Activated CD4-positive, alpha-beta T cell treated with anti-CD3 and anti-CD28 coated beads for 48 hours (primary cell): ENCODE measurements around the gene TRAF3.
"Not testable (repeated sequence)": the region's sequence is repeated elsewhere in the genome, so short reads cannot be mapped to it uniquely, and the experiment has no call there.

Source experiments
- DNase-seq: peaks from one replicate; pipeline ENCODE4 v3.0.0-alpha.2; 2020

TRAF3 gene

DNA sequence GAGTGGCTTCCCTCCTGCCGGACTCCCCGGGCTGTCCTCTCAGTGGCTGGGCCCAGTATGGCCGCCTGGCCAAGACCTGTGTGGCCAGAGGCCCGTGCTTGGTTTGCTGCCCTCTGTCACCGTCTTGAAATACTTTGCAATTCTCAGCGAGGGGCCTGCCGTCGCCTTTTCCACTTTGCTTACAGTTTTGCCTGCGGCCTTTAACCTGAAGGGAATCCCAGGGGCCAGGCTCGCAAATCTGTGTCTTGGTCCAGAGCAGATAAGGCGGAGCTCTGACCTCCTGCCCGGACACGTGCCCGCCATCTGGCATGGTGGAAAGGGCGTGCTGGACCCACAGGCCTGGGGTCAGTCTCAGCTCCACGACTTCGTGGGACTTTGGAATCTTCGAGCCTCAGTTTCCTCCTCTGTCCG is 134.3 kb downstream of the TRAF3 start:
- no peak for DNase-seq

DNA sequence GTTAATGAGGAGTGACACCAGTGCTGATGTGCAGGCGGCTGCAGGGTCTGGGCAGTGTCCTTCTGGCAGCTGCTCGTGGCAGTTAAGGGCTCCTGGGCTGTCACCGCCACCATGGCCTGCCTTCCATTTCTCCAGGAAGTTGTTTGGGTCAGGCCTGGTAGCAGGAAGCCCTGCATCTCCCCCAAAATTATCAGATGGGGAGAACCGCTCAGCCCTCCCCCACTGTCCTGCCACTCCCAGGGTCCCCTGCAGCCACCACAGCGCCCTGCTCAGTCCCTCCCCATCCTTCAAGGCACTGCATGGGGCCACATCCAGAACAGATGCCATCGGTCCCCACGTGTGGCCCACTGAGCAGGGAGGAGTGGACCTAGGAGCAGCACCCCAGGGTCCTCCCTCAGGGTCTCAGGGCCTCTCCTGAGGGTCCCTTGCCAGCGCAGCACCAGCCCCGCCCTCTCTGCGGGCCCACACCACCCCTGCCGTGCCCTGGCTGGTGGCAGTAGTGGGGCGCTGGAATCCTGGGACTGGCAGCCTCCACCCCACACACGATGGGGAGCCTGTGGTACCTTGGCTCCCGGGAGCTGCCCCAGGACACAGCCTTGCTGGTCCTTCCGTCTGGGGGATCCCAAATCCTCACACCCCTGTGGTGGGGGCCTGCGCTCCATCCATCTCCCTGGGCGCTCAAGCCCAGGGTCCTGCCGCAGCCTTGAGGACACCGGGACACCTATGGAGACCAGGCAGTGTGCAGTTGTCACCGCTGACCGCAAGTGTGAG is 134.9 kb downstream of the TRAF3 start:
- DNase-seq = no peak

DNA sequence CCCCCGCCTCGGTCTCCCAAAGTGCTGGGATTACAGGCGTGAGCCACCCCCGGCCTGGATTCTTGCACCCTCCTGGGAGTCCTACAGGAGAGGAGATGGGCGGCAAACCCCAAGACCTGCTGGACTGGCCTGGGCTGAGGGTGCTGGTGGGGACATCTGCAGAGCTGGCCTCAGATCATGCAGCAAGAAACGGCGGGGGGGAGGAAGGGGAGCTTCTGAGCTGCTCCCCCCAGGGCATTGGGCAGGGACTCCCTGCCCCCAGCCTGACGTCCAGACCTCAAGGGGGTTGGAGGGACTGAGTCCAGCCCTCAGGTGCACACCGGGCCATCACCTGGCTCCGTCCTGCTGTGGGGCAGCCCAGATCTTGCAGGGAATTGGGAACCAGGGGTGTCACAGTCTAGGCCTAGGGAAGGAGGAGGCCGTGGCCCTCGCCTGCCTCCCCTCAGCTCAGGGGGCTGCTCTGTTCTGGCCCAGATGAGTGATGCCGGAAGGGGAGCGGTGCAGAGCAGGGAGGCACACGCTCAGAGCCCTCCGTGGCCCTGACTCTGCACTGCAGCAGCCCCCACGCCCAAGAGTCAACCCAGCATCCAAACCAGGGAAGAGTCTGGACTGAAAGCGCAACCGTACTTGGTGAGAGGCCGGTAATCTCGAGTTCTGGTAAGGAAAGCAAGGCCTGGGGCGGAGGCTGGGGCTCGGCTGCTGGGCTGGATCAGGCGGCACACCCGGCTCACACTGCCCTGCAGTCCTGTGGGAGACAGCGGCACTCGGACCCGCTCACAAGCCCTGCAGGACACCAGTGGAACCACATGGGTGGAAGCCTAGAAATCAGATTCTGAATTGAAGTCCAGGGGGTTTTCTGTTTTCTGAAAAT is 136.3 kb downstream of the TRAF3 start:
- DNase-seq = no peak

DNA sequence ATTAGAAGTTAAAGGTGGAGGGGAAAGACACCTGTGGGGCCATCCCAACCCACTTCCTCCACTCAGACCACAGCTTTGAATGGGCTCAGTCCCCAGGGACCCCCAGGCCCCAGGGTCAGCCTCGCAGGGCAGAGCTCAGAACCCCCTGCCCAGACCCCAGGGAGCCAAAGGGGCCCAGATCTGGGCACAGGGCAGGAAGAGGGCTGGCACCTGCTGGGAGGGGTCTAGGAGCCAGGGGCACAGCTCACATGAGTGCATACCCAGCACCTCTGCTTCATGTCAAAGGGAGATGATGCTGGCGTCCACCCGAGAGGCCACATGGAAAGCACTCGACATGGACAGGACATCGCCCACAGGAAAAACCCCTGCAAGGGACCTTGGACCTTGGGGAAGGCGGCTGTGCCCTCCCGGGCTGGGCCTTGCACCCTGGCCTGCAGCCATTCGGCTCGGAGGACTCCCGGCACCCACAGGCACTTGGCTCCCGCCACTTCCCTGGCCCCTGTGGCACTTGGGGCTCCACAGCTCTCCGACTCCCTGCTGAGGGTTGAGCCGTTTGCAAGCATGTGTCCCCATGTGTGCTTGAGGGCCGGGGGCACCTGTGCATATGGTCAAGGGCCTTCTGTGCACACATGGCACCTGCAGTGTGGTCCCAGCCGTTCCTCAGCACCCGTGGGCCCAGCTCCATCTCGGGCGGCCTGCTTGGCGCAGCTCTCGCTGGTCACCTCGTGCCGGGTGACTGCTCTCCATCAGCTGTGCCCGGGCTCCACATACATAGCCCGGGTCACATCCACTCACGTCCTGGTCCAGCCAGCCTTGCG is 137.4 kb downstream of the TRAF3 start:
- no peak for DNase-seq

DNA sequence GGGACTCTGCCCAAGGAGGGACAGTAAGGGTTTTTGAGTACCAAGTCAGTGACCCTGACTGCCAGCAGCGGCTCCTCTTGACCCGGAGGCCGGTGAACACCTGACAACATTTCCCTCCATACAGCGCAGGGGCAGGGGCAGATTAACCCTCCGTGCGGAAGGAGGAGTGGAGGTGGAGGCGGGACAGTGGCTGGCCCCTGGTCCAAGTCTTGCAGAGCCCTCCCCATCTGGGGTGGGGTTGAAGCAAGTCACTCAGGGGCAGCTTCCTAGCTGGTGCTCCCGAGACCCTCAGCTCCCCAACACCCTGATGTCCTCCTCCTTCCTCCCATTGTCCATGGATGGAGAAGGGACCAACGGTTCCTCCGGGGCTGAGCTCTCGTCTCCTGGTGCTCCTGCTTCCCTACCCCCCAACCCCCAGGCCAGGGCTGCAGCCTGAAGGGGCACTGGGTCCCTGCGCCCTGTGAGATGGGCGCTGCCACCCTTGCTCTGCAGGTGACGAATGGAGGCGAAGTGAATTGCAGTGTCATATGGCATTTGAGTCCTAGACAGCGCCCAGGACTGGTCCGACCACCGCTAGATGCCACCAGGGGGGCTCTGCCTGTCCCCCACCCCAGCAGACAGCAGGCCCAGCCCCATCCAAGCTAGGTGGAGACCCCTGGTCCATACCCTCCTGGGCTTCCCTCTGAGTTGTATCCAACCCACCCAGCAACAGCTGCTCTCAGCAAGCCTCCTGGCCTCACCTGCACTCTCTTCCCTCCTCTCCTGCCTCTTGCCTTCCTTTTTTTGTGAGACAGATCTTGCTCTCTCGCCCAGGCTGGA is 138.3 kb downstream of the TRAF3 start:
- DNase-seq = no peak

DNA sequence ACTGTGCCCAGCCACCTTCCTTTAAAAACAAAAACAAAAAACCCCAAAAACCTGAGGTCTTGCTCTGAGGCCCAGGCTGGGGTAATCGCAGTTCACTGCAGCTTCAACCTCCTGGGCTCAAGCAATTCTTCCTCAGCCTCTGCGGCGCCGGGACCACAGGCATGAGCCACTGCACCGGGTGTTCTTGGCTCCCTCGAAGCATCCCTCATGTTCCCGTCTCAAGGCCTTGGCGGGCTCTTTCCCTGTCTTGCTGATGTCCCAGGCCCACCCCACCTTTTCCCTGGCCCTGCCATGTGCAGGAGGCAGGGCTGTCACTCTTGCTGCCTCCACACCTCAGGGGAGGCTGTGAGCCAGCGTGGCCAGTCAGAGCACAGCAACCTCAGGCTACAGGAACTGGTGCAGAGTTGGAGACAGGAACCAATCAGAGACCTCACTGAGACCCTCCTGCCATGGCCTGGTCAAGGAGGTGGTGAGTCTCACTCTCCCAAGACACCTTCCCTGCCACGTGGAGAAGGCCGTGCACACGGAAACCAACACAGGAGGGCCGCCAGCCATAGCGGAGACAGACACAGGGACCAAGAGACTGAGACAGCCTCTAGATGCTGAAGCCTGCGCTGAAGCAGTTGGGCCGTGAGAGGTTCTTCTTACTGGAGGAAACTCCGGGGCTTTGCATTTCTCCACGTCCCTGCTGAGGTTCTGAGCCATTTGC is 139.3 kb downstream of the TRAF3 start:
- DNase-seq = no peak

DNA sequence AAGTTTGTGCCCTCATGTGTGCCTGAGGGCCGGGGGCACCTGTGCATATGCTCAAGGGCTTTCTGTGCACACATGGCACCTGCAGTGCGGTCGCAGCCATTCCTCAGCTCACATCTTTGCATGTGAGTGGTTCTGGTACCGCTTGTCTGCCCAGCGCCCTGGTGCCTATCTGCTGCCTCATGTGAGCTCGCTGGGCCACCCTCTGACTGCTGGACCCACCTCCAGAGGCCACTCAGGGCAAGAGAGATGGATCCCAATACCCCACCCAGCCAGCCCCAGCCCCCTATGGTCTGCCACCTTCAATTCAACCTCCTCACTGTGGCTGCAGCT is 139.8 kb downstream of the TRAF3 start:
- DNase-seq = no peak

DNA sequence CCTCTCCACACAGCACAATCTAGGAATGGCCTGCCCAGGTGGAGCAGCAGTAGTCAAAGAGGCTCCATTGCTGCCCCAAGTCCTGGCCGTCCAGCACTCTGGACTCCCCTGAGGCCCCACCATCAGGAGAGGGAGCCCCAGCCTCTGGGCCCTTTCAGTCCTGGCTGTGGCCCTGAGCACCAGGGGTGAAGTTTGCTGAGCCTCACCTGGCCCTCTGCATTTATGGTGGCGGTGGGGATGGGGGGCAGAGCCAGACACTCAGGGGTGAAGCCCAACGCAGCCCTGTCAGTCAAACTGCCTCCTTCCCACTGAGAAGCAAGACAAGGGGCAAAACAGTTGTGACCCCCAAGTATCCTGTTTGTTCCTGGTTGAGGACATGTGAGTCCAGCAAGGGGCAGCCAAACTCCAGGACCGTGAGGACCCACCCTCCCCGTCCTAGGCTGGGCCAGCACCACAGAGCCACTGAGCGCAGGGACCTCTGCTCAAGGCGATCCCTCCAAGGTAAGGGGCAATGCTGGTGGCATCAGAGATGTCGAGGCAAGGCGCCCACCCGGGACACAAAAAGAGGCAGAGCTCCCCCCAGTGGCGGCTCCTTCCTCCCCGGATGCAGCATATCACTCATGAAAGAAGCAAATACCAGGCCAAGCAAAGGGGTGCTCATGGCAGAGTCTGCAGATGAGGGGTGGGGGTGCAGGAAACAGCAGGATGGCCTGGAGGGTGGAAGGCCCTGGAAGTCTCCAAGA is 140.4 kb downstream of the TRAF3 start:
- DNase-seq = peak; percentile 75

DNA sequence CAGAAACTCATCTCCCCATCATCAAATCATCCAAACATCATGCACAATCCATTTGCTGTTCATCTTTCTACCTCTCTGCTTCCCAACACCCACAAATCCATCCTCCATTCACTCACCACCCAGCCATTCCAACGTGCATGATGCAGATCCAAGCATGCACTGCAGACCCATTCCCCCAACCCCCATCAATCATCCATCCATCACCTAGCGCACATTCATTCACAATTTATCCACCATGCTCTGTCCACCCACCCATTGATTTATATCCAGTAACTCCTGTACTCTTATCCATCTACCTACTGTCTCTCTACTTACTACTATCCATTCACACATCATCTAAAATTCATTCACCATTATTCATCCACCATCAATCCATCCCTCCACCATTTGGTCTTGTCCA is 141.2 kb downstream of the TRAF3 start:
- no peak for DNase-seq

DNA sequence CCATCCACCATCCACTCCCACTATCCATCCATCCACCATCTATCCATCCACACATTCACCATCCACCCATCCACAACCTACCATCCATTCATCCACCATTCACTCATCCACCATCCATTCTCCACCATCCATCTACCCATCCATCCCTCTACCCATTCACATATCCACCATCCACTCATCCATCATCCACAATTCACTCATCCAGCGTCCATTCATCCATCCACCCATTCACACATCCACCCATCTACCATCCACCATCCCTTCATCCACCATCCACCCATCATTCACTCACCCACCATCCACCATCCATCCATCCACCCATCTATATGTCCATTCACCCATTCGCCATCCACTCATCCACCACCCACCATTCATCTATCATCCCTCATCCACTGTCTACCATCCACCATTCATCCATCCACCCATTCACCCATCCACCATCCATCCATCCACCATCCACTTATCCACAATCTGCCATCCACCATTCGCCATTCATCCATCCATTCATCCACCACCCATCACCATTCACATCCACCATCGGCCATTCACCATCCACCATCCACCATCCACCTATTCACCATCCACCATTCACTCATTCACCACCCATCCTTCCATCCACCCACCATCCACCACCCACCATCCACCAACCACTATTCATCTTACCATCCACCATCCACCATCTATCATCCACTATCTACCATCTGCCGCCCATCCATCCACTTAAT is 143.2 kb downstream of the TRAF3 start:
- DNase-seq = no peak

DNA sequence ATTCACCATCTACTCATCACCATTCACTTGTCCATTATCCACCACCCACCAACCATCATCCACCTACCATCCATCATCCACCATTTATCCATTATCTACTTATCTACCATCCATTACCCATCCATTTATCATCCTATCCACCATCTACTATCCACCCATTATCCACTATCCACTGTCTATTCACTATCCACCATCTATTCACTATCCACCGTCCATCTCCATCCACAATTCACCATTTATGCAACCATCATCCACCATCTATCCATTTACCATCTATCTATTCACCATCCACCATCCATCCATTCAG is 143.7 kb downstream of the TRAF3 start:
- no peak for DNase-seq

DNA sequence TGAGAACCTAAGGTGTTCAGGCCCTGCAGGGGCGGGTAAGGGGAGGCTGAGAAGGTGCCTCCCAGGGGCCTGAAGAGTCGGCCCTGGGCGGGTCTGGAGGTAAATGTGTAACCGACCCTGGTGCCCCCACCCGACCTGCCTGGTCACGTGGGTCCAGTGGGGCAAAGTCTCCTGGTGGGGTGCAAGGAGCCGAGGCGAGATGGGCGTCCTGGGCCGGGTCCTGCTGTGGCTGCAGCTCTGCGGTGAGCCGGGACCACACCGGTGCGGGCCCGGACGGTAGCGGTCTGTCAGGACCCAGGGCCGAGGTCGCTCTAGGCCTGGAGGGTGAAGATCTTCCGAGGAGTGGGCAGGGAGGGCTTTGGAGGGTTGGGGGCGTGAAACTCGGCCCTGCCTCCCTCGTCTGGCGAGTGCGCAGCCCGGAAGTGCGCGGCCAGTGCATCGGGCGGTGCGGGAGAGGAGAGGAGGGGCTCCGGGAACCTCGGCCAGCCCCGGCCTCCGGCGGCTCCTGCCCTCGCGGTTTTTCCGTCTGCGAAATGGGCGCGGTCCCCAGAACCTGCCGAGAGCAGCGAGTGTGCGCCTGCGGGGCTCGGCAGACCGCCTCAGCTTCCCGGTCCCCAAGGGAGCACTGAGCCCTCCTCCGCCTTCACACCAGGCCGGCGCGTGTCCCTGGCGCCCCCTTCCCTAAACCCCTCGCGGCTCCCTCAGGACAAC is 145.4 kb downstream of the TRAF3 start, which contains the start of gene AMN:
AMN (plus strand) TSS at position 174 of the 711 bp plus-strand sequence; CDS start at position 200, 26 bp downstream.
- DNase-seq = peak; percentile 37

DNA sequence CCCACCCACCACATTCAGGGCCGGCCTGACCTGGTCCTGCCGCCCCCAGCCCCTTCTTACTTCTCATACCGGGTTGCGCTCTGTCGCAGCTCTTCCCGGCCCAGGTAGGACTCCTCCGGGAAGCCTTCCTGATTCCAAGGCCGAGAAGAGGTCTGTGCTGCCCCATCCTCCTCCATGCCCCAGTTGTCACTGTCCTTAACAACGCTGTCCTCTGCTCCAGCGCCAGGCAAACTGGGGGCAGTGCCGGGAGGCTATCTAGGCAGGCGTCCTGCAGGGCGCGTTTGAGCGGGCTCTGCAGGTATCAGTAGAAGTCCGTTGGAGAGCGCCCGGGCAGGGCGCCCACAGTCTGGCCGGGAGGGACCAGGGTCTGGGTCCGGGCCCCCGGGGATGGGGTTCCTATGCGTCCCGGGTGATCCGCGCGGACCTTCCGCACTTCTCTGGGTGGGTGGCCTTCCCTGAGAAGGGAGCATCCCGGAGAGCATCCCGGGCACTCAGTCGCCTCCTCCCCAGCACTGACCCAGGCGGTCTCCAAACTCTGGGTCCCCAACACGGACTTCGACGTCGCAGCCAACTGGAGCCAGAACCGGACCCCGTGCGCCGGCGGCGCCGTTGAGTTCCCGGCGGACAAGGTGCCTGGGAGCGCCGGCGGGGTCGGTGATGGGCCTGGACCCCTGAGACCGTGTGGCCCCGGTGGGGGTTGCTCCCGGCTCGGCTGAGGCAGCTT is 146.1 kb downstream of the TRAF3 start:
- no peak for DNase-seq

DNA sequence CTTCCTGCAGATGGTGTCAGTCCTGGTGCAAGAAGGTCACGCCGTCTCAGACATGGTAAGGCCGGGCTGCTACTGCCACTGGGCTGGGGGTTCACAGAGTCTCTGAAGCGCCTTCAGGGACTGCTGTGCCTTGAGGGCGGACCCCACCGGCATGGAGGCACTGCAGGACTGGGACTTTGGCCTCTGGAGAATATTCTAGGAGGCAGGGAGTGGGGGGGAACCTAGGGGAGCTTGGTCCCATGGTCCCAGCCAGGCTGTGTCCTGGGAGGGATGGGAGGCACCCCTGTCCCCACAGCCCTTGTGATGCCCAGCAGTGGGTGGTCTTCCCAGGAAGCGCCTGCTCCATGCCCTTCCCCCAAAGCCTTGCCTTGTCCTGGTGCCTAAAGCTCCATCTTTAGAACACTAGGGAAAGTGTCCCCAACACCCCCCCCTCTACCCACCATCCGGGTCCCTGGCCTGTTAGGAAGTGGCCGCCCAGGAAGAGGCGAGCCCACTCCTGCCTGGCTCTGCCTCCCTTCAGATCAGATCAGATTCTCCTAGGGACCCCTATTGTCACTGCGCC is 146.8 kb downstream of the TRAF3 start:
- no peak for DNase-seq

DNA sequence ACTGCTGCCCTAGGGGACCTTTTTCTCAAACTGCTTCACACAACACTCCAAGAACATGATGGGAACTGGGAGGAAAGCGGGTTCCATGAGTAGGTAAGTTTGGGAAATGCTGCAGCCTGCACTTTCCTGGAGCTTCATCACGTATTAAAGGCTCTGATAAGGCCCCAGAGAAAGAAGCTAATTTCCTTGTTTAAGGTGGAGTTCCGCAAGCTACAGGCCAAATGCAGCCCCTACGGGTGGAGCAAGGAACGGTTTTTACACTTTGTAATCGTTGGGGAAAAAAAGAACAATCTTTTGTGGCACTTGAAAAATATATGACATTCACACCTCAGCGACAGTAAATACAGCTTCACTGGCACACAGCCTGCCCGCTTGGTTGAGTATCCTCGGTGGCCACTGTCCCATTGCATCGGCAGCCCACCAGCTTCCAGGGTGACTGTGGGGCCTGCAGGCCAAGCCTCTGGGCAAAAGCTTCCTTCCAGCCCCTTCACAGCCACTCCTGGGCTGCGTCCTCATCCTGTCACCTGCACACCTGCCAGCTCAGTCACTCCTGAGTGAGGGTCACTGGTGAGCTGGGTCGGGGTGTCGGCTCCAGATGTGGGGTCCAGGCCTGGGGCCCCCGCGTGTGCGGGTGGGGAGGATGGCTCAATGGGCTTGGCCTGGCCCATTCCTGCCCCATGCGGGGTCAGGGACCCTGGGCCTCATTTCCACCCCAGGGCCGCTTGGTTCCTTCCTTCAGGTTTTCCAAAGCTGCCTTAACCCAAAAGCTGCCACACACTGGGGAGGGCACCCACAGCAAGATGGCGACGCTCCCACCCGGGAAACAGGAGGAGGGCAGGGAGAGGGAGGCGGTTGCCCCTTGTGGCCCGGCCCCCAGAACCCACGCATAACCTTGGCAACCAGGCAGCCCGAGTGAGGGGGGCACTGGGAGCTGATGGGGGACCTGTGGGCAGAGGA is 147.7 kb downstream of the TRAF3 start:
- DNase-seq = peak; percentile 6

DNA sequence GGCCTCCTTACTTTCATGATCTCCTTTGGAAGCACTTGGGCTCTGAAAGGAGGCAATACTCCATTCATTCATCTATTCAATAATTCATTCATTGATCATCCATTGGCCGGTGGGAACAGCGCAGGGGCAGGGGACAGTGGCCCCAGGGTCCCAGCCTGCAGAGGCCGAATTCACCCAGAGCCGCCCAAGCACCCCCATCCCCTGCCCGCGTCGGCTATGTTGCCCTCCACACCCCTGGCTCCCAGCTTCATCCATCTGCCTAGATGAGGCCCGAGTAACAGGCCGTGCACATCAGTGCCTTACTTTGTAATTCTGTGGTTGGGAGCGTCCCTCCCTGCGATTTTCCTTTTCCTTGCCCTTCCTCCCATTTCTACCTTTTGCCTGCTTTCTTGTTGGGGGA is 148.4 kb downstream of the TRAF3 start:
- no peak for DNase-seq

DNA sequence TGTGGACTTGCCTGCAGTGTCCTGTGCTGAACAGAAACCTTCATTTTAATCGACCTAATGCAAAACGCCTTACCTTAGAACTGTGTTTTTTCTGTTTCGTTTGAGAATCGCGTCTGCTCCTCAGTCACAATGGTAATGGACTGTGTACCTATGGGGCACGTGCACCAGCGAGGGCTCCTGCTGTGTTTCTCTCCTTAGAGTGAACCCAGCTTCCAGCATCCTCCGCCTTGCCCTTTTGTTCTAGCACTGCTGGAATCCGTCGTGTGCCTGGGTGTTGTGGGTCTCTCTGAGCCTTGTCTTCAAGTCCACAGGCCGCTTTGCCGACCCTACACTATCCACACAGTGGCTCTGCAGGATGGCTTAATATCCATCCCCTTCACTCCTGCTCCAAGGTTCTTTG is 148.9 kb downstream of the TRAF3 start:
- no peak for DNase-seq

DNA sequence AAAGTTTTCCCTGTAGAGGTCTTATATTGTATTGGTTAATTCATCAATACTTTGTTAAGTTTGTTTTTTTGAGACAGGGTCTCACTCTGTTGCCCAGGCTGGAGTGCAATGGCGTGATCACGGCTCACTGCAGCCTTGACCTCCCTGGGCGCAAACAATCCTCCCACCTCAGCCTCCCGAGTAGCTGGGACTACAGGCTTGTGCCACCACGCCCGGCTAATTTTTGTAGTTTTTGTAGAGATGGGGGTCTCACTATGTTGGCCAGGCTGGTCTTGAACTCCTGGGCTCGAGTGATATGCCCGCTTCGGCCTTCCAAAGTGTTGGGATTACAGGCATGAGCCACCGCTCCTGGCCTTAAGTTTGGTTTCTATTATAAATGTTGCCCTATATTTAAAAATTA is 149.6 kb downstream of the TRAF3 start:
- DNase-seq = not testable (repeated sequence)
